Measurements from ENCODE around the gene PEX10. TPM values are rescaled to one million over a fixed set of nuclear protein-coding genes. Genes with fewer than 3 reads are reported as not detected.

Gene PEX10
- total and polyA plus RNA-seq, 2 of the 8 experiments (the other 6 are each of a cell fraction or from before 2014, with no cell fraction given) = 24.3 to 26.9 TPM

GRCh38 chr1:2406451-2407041, 5.8 kb downstream of the PEX10 start:
- Histone ChIP-seq H3K4me2 (ENCODE audit: insufficient read depth in 1 of 2, low read depth in 2 of 2, low read length in 2 of 2) (no peak overlapping the region), H3K18ac (ENCODE audit: extremely low read depth, low read length) (no peak overlapping the region), H4K5ac (ENCODE audit: insufficient read length, low read depth, low read length) (no peak overlapping the region), H2BK120ac (replicated peaks; ENCODE audit: low read depth, low read length) (no peak overlapping the region), H2BK20ac (ENCODE audit: low read length) (no peak overlapping the region), H2AFZ (ENCODE audit: low read length) (no peak overlapping the region), H3K27ac (ENCODE audit: low read depth, low read length) (no peak overlapping the region), H3K56ac (replicated peaks; ENCODE audit: insufficient read length, low read depth, low read length) (no peak overlapping the region), H3K4me1 (replicated peaks in 1 of 4; ENCODE audit: control insufficient read depth in 3 of 4, insufficient read depth in 4 of 4, low read length in 3 of 4) (peaks cover 0 to 1% (median under 1%) of the 10 kb centered on the region in 4 experiments; a peak in 2 of 7 replicates), H4K8ac (ENCODE audit: extremely low read depth, insufficient read depth, low read length) (no peak overlapping the region), H3K79me2 (ENCODE audit: control insufficient read depth in 1 of 2, insufficient read depth in 2 of 2, low read length in 2 of 2) (peaks cover 0 to 1% of the 10 kb centered on the region in 2 experiments; a peak in 1 of 4 replicates), H3K23ac (ENCODE audit: insufficient read length) (no peak overlapping the region), H2AK5ac (ENCODE audit: low read depth, low read length) (no peak overlapping the region), H2BK15ac (ENCODE audit: low read length) (no peak overlapping the region), H3K23me2 (ENCODE audit: low read depth, low read length) (no peaks in the 10 kb centered on the region), H3K36me3 (ENCODE audit: control insufficient read depth in 2 of 4, insufficient read depth in 4 of 4, low read length in 3 of 4) (peaks cover 20 to 49% (median 40%) of the 10 kb centered on the region in 4 experiments), H3K9ac (replicated peaks in 1 of 4; ENCODE audit: extremely low read depth in 1 of 4, low read depth in 3 of 4, low read length in 3 of 4) (no peak overlapping the region), H3K14ac (ENCODE audit: insufficient read length) (no peak overlapping the region), H3K9me3 (ENCODE audit: insufficient read depth in 2 of 2, low read depth in 1 of 2, low read length in 1 of 2) (no peaks in the 10 kb centered on the region), H3K27me3 (replicated peaks in 1 of 4; ENCODE audit: control insufficient read depth in 3 of 4, extremely low read depth in 1 of 4, insufficient read depth in 3 of 4, low read length in 3 of 4) (no peaks in the 10 kb centered on the region), H4K20me1 (replicated peaks in 1 of 2; ENCODE audit: control insufficient read depth in 1 of 2, insufficient read depth in 2 of 2, low read length in 2 of 2) (peaks cover 4 to 23% of the 10 kb centered on the region in 2 experiments), H4K91ac (replicated peaks; ENCODE audit: insufficient read length, low read length) (no peak overlapping the region), H3K4ac (replicated peaks; ENCODE audit: insufficient read length, low read depth, low read length) (no peak overlapping the region), H2BK5ac (ENCODE audit: low read depth, low read length) (no peak overlapping the region), H3K79me1 (ENCODE audit: low read depth, low read length) (no peaks in the 10 kb centered on the region; the same call in 1 of the 2 replicates), H3K4me3 (ENCODE audit: extremely low read depth in 1 of 4, insufficient read depth in 2 of 4, low read depth in 3 of 4, low read length in 4 of 4) (no peak overlapping the region), H2BK12ac (ENCODE audit: low read depth, low read length) (no peak overlapping the region)
- ChIA-PET POLR2A (ENCODE audit: partially characterized antibody) (interaction anchor here (0.6 to 4.4 kb wide), 8 partner anchors 9 to 853 kb away, joined by 3 to 29 read pairs (median 3); partner anchors contain the start of gene HES5), CTCF (ENCODE audit: partially characterized antibody) (interaction anchor here (0.9 to 2.4 kb wide), 9 partner anchors 10 to 1224 kb away, joined by 3 to 10 read pairs (median 5); no protein-coding TSS in a partner anchor)
- TF ChIP-seq POLR2AphosphoS5 (IDR thresholded peaks at IDR 0.05; ENCODE audit: low read depth, low read length) (0 out of 2 replicates have a peak, but pooled peaks have one; percentile 34), RAD21 (IDR thresholded peaks at IDR 0.05 in 1 of 2, conservative IDR thresholded peaks at IDR 0.05 in 1 of 2; ENCODE audit: low read depth in 2 of 2, low read length in 2 of 2) (peak; percentile 8 to 27; a peak in 2 of 4 replicates), CTCF (IDR thresholded peaks at IDR 0.05; ENCODE audit: control extremely low read depth in 1 of 3, insufficient read depth in 1 of 3, low read depth in 1 of 3, low read length in 3 of 3) (peak in 2 of 3 experiments; percentile 37 to 52; a peak in 3 of 4 replicates), POLR2A (IDR thresholded peaks at IDR 0.05; ENCODE audit: control extremely low read depth in 1 of 2, low read depth in 2 of 2, low read length in 2 of 2) (no peak; a peak in 1 of 3 replicates)
- 90% methylated on average over 20 of the region's 26 CpGs; no CpG with 5 or more reads in 1 of the 2 experiments for WGBS, 2 experiments (ENCODE audit: extremely low coverage in 1 of 2, insufficient coverage in 1 of 2, insufficient read length in 1 of 2, insufficient replicate concordance in 2 of 2, low coverage in 1 of 2, low lambda C conversion rate in 2 of 2, missing lambda C conversion rate in 1 of 2)
- no peak for DNase-seq (ENCODE audit: low read depth in 1 of 2, low spot score in 2 of 2)
- no peak for FAIRE-seq

Measured in H1 (cell line).